ENCODE measurements around the gene AATK. TPM values are rescaled to one million over a fixed set of nuclear protein-coding genes. Genes with fewer than 3 reads are reported as not detected.
"Not testable (repeated sequence)": the region's sequence is repeated elsewhere in the genome, so short reads cannot be mapped to it uniquely, and the experiment has no call there.

Gene AATK
- total RNA-seq, 4 donors from 2014 or later: 4.1 to 17.6 (median 7.4) TPM

DNA sequence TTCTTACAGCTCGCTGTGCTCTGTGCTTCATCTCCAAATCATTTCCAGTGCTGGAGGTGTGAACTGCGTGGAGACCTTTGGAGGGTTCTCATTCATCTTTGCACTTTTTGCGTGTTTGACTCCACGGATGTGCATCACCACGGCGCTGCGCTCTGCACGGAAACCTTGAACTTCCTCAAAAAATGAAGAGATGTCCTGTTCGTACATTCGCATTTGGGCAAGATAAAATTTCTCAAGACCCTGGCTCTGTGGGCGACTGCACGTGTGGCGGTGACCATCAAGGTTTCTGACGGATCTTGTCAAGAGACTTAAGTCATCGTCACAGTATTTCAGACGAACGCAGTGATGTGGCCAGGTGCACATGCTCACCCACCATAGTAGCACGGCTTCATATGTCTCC is 11.1 kb downstream of the AATK start:
- H3K9me3 ChIP-seq: no peaks in the 10 kb centered on the region
- H3K4me3 ChIP-seq (replicated peaks in 1 of 3): no peak overlapping the region
- peaks cover 0 to 9% of the 10 kb centered on the region in 2 donors for H3K4me1 ChIP-seq
- H3K27me3 ChIP-seq: no peaks in the 10 kb centered on the region
- WGBS, 2 donors: 97% methylated on average over 18 of the region's 18 CpGs
- H3K36me3 ChIP-seq: no peaks in the 10 kb centered on the region
- intact Hi-C loops (cut with DNase I): no loop called here
- TF ChIP-seq CTCF (IDR thresholded peaks at IDR 0.05): no peak
- TF ChIP-seq POLR2A (IDR thresholded peaks at IDR 0.05): no peak
- no peak for DNase-seq
- H3K27ac ChIP-seq: no peak overlapping the region

DNA sequence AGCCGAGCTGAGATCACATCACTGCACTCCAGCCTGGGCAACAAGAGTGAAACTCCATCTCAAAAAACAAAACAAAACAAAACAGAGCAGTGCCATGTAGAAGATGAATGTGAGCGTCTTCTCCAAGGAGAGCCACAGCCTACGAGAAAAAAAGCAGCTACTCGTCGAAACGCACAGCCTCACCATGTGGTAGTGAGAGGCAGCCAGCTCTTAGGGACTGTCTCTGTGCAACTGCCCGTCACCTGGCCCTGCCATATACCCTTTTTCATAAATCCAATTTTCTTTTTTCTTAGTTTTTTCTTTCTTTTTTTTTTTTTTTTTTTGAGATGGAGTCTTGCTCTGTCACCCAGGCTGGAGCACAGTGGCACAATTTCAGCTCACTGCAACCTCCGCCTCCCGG is 12.0 kb downstream of the AATK start:
- H3K27ac ChIP-seq, H3K36me3 ChIP-seq: not testable (repeated sequence)

DNA sequence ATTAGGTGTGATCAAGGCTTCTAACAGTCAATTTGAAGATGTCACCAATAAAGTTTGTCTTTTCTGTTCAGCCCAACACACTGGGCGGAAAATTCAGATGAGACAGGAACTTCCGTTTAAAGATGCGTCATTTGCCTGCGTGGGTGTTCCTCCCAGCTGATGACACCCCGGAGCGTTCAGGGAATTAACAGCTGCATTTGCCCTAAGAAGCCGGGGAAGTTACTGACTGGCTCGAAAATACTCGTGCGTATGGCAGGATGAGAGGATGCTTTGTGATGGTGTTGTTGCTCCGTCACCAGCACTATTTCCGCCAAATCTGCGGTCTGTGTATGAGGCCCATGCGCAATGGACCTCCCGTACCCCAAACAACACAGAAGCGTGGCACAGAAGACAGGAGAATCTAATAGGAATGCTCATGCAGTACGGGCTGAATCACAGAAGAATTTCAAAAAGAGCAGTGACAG is 12.6 kb downstream of the AATK start:
- 77 to 80% methylated on average over 17 of the region's 17 CpGs for WGBS, 2 donors
- no peak overlapping the region for H3K27ac ChIP-seq
- TF ChIP-seq POLR2A (IDR thresholded peaks at IDR 0.05) (no peak), CTCF (IDR thresholded peaks at IDR 0.05) (no peak)
- H3K27me3 ChIP-seq: no peaks in the 10 kb centered on the region
- no peaks in the 10 kb centered on the region for H3K9me3 ChIP-seq
- H3K4me1 ChIP-seq: peaks cover 0 to 10% of the 10 kb centered on the region in 2 donors
- H3K36me3 ChIP-seq: no peaks in the 10 kb centered on the region
- DNase-seq: no peak
- intact Hi-C loops (cut with DNase I): no loop called here
- no peak overlapping the region for H3K4me3 ChIP-seq (replicated peaks in 1 of 3)

More for the DNA sequence above, 12.0 kb downstream of the AATK start:
- H3K9me3 ChIP-seq; H3K4me1 ChIP-seq; DNase-seq; H3K4me3 ChIP-seq (replicated peaks in 1 of 3); intact Hi-C loops (cut with DNase I); H3K27me3 ChIP-seq: not testable (repeated sequence)
- WGBS, 2 donors: 90 to 93% methylated on average over 9 of the region's 9 CpGs

GRCh38 chr17:81152288-81152828 is 13.7 kb downstream of the AATK start:
- TF ChIP-seq POLR2A (IDR thresholded peaks at IDR 0.05): no peak
- intact Hi-C loops (cut with DNase I): no loop called here
- WGBS, 2 donors: 80 to 89% methylated on average over 8 of the region's 8 CpGs
- H3K4me3 ChIP-seq (replicated peaks in 1 of 3): no peak overlapping the region
- H3K4me1 ChIP-seq: peaks cover 0 to 10% of the 10 kb centered on the region in 2 donors
- H3K27ac ChIP-seq: no peak overlapping the region
- no peaks in the 10 kb centered on the region for H3K27me3 ChIP-seq
- DNase-seq: no peak
- H3K36me3 ChIP-seq: no peaks in the 10 kb centered on the region
- no peaks in the 10 kb centered on the region for H3K9me3 ChIP-seq

DNA sequence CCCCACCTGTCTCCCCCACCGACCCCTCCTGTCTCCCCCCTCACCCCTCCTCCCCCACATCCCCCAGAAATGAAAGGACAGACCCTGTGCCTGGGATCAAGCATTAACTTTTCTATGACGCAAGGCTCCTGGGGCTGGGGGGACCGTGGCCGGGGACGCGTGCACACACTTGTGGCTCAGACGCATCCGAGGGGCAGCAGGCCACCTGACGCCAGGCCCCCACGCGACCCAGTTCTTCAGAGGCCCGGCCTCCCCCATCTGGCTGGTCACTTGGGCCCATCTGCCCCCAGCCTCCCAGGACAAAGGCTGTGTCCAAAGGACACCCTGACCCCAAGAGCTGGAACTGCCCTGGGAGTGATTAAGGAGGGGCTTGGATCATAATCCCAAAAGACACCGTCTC is 14.7 kb downstream of the AATK start:
- Histone ChIP-seq H3K4me1 (peaks cover 0 to 10% of the 10 kb centered on the region in 2 donors), H3K4me3 (replicated peaks in 1 of 3) (no peak overlapping the region), H3K9me3 (no peaks in the 10 kb centered on the region), H3K36me3 (no peaks in the 10 kb centered on the region), H3K27me3 (no peaks in the 10 kb centered on the region), H3K27ac (no peak overlapping the region)
- intact Hi-C loops (cut with DNase I): no loop called here
- DNase-seq: no peak
- TF ChIP-seq POLR2A (IDR thresholded peaks at IDR 0.05) (no peak), CTCF (IDR thresholded peaks at IDR 0.05) (no peak)
- 84 to 94% methylated on average over 5 to 7 of the region's 13 CpGs for WGBS, 2 donors

- WGBS, 2 donors: 53% methylated on average over 8 to 13 of the region's 14 CpGs
- intact Hi-C loops (cut with DNase I): no loop called here
- H3K9me3 ChIP-seq: no peaks in the 10 kb centered on the region
- no peaks in the 10 kb centered on the region for H3K27me3 ChIP-seq
- H3K36me3 ChIP-seq: no peaks in the 10 kb centered on the region
- no peak overlapping the region for H3K4me3 ChIP-seq (replicated peaks in 1 of 3)
- DNase-seq: no peak
- TF ChIP-seq CTCF (IDR thresholded peaks at IDR 0.05) (no peak), POLR2A (IDR thresholded peaks at IDR 0.05) (no peak)
- H3K4me1 ChIP-seq: peaks cover 0 to 10% of the 10 kb centered on the region in 2 donors
- no peak overlapping the region for H3K27ac ChIP-seq
Observed at GRCh38 chr17:81150377-81151077, 15.5 kb downstream of the AATK start.

Measured in thyroid gland (tissue), 4 donors.